Kidney epithelial cell (primary cell): ENCODE results near the gene KIAA1210. TPM values are rescaled to one million over a fixed set of nuclear protein-coding genes. Genes with fewer than 3 reads are reported as not detected.

Experiments
- DNase-seq: peaks from one replicate; pipeline ENCODE4 v3.0.0-alpha.2; 2010; ENCODE audit warnings: low read depth
- H3K27me3 ChIP-seq: 2 replicates; pipeline ENCODE4 v1.6.0; 2011; ENCODE audit warnings: low read length; ENCODE audit not compliant: control insufficient read depth, insufficient read depth
- H3K36me3 ChIP-seq: 2 replicates; pipeline ENCODE4 v1.5.1; 2011; ENCODE audit warnings: low read length; ENCODE audit not compliant: control insufficient read depth, insufficient read depth
- H3K4me3 ChIP-seq: 2 replicates; pipeline ENCODE4 v1.5.1; 2011; ENCODE audit warnings: low read depth, mild to moderate bottlenecking, control low read depth, low read length
- total RNA-seq: library from RNA; depleted of rRNA; stranded (reverse); fragments of >200 nt; gene quantifications from 2 replicates; pipeline ENCODE4 v1.2.3, GENCODE V29; 2015
- TF ChIP-seq, protein P1 (sequence below): IDR thresholded peaks from 2 replicates; pipeline ENCODE4 v1.5.1; 2011; ENCODE audit warnings: mild to moderate bottlenecking, moderate library complexity, low read length, control low read depth, inconsistent platforms; ENCODE audit not compliant: insufficient read depth, poor library complexity, severe bottlenecking

KIAA1210 gene
- total RNA-seq, 1 donor from 2014 or later: not detected

DNA sequence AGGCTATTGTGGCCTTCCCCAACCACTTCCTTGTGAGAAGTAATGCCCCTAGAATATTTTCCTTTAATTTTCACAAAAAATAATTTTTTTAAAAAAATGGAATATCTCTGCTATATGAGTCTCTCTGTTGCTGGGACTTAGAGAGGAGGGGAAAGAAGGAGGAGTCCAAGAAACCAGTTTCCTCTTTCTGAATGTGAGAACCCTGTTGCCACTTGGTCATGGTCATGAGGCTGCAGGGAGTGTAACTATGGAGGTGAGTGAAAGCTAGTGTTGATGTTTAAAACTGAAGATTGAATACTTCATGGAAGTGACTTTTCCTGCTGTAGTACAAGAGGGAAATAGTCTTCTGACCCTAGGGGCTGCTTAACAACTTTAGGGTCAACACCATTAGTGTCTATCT, 20.4 kb downstream of the KIAA1210 start:
- H3K36me3 ChIP-seq: no peaks in the 10 kb centered on the region
- H3K4me3 ChIP-seq: no peak overlapping the region
- DNase-seq: no peak
- TF ChIP-seq, protein P1, sequence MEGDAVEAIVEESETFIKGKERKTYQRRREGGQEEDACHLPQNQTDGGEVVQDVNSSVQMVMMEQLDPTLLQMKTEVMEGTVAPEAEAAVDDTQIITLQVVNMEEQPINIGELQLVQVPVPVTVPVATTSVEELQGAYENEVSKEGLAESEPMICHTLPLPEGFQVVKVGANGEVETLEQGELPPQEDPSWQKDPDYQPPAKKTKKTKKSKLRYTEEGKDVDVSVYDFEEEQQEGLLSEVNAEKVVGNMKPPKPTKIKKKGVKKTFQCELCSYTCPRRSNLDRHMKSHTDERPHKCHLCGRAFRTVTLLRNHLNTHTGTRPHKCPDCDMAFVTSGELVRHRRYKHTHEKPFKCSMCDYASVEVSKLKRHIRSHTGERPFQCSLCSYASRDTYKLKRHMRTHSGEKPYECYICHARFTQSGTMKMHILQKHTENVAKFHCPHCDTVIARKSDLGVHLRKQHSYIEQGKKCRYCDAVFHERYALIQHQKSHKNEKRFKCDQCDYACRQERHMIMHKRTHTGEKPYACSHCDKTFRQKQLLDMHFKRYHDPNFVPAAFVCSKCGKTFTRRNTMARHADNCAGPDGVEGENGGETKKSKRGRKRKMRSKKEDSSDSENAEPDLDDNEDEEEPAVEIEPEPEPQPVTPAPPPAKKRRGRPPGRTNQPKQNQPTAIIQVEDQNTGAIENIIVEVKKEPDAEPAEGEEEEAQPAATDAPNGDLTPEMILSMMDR: no peak
- no peaks in the 10 kb centered on the region for H3K27me3 ChIP-seq

DNA sequence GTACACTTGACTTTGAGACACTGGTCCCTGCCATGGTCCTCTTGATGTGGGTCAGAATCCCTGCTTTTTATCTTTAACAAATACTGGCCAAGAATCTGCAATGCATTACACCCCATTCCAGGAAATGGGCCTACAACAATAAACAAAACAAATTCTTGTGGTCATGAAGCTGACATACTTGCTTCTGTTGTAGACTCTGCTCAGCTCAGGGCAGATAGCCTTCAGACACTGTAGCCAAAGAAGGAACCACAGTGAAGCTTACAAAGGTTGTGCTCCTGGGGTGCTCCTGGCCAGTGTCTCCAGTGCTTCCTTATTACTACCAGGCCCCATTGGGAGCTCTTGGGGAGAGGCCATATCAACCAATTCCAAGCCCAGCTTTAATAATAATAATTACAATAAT, 21.8 kb downstream of the KIAA1210 start:
- TF ChIP-seq, protein P1: no peak
- H3K4me3 ChIP-seq: no peak overlapping the region
- no peak for DNase-seq

DNA sequence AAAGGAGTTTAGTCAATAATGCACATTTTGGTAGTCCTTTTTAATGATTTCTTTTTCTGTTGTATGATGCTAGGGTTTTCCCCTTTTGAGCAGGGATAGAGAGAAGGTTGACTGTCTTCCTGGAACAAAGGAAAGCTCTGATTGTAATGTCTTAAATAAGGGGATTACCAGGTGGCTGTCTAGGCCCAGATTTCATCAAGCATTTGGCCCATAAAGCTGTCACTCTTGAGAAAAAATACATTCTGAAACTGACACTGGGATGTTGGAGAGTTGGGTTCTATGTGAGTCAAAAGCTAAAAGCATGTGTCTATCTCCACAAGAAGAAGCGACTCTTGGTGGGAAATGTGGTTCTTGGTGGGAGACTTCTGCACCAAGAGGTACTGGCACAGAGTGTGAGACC, 26.4 kb downstream of the KIAA1210 start:
- no peak overlapping the region for H3K4me3 ChIP-seq
- no peak for DNase-seq
- TF ChIP-seq, protein P1: no peak
- no peaks in the 10 kb centered on the region for H3K36me3 ChIP-seq
- no peaks in the 10 kb centered on the region for H3K27me3 ChIP-seq

More for the DNA sequence above, 21.8 kb downstream of the KIAA1210 start:
- Histone ChIP-seq H3K27me3 (no peaks in the 10 kb centered on the region), H3K36me3 (no peaks in the 10 kb centered on the region)

DNA sequence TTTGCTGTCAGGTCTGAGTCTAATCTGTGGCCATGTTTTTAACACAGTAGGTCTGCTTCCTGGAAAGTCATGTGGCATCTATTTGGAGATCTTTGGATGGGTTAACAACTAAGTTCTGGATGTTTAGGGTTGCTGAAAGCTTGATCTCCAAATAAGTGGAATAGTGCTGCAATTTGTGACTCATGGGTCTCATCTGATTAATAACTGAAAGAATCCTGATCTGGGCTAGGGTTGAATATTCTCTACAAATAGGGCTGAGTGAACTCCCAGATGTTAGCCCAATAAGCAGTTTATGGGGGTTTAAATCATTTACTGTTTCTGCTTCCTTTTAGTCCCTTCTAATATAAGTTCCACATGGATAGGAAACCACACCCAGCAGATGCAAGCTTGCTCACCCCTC, 31.7 kb downstream of the KIAA1210 start:
- DNase-seq: no peak
- Histone ChIP-seq H3K27me3 (no peaks in the 10 kb centered on the region), H3K4me3 (no peak overlapping the region), H3K36me3 (no peaks in the 10 kb centered on the region)
- TF ChIP-seq, protein P1: no peak

DNA sequence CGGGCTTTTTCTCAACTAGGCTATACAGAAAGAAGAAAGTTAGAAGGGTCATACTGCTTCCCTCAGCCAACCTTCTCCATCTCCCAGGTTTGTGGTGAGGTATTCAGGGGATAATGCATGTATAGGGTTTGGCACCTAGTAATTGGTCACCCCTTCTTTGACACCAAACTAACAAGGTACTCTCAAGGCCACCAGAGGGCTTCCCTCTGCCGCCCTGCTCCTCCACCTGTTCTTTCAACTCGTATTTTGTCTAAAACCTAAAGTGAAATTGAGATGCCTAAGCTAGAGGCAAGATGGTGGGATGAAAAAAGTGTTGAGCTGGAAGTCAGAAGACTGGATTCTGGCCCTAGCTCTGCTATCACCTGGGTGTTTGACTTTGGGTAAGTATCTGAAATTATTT, 32.8 kb downstream of the KIAA1210 start:
- DNase-seq: no peak
- no peaks in the 10 kb centered on the region for H3K36me3 ChIP-seq
- H3K4me3 ChIP-seq: no peak overlapping the region
- H3K27me3 ChIP-seq: no peaks in the 10 kb centered on the region
- TF ChIP-seq, protein P1: no peak

DNA sequence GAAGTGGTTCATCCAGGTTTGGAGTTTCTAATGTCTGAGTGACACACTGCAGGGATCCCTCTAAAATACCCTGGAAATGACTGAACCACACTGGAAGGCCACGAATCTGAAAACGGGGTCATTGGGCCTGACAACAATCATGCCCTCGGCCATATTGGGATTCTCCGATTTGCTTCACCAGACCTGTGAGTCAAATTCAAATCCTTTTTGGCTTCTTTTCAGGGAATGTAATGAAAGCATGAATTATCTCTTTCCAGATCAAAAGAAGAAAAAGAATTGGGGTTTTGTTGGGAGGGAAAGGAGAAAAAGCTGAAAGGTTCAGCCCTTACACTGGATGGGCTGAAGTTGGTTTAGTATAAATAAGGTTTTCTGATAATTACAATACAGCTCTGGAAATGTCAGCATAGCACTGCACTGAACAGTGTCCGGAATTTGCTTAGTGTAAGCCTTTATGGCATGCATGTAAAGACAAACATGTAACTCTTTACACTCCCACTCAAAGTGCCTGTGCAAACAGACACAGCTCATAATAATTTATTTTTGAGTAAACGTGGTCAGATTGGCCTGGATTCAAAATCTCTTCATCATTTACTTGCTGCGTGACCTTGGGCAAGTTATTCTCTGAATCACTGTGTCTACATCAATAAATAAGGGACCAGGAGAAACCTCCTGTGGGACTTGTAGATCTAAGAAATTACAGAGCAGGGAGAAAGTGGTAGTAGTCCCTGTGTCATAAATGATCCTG, 33.4 kb downstream of the KIAA1210 start:
- H3K4me3 ChIP-seq: no peak overlapping the region
- no peaks in the 10 kb centered on the region for H3K27me3 ChIP-seq
- TF ChIP-seq, protein P1: no peak
- no peaks in the 10 kb centered on the region for H3K36me3 ChIP-seq
- no peak for DNase-seq
